Natural killer cell (primary cell): ENCODE measurements around the gene TMEM82. TPM values are rescaled to one million over a fixed set of nuclear protein-coding genes. Genes with fewer than 3 reads are reported as not detected.

Source experiments
- ATAC-seq, 3 donors: fragments of 150-1000 bp in 2 of 3; fragments of 200-7000 bp in 1 of 3; cut with Tn5 transposase; 1 replicate in 1 of 3; 2 replicates in 2 of 3; pipeline ENCODE4 v1.10.0; 2021; ENCODE audit warnings: mild to moderate bottlenecking in 2 of 3, moderate library complexity in 2 of 3
- DNase-seq, 2 donors: peaks; one replicate each; pipeline versions ENCODE4 v3.0.0 to v3.0.0-alpha.2; 2013 to 2021; ENCODE audit warnings: mixed read lengths in 1 of 2
- H3K27ac ChIP-seq: one replicate; pipeline ENCODE4 v1.5.1; 2013; ENCODE audit warnings: mild to moderate bottlenecking, low read length
- H3K27me3 ChIP-seq: one replicate; pipeline ENCODE4 v1.6.1; 2013; ENCODE audit warnings: low read length; ENCODE audit not compliant: control insufficient read depth, insufficient read depth
- H3K36me3 ChIP-seq: one replicate; pipeline ENCODE4 v1.6.1; 2013; ENCODE audit warnings: low read length; ENCODE audit not compliant: control insufficient read depth, insufficient read depth
- H3K4me1 ChIP-seq: one replicate; pipeline ENCODE4 v1.6.1; 2013; ENCODE audit warnings: low read length; ENCODE audit not compliant: control insufficient read depth, insufficient read depth
- H3K4me3 ChIP-seq: one replicate; pipeline ENCODE4 v1.5.1; 2013; ENCODE audit warnings: low read length
- H3K9me3 ChIP-seq: one replicate; pipeline ENCODE4 v1.6.1; 2013; ENCODE audit warnings: low read length; ENCODE audit not compliant: control insufficient read depth, insufficient read depth
- H3K27ac Mint-ChIP-seq, 2 donors: one replicate each; pipeline ENCODE4 v1.8.0; 2022; ENCODE audit warnings: mild to moderate bottlenecking in 2 of 2, mixed read lengths in 2 of 2, moderate library complexity in 1 of 2
- H3K27me3 Mint-ChIP-seq, 2 donors: one replicate each; pipeline ENCODE4 v1.8.0; 2022; ENCODE audit warnings: low read depth in 2 of 2, mixed read lengths in 2 of 2
- H3K36me3 Mint-ChIP-seq: one replicate; pipeline ENCODE4 v1.8.0; 2022; ENCODE audit warnings: mixed read lengths
- H3K4me1 Mint-ChIP-seq, 2 donors: one replicate each; pipeline ENCODE4 v1.8.0; 2022; ENCODE audit warnings: mixed read lengths in 2 of 2
- H3K4me3 Mint-ChIP-seq: one replicate; pipeline ENCODE4 v1.8.0; 2022; ENCODE audit warnings: mild to moderate bottlenecking, moderate library complexity, mixed read lengths
- H3K9me3 Mint-ChIP-seq, 2 donors: one replicate each; pipeline ENCODE4 v1.8.0; 2022; ENCODE audit warnings: mixed read lengths in 2 of 2
- CTCF ChIP-seq: fragments of 200-600 bp; IDR thresholded peaks from one replicate; pipeline ENCODE4 v1.8.0; 2022; ENCODE audit warnings: antibody characterized with exemption
- WGBS: methylation state at CpG from one replicate; pipeline ENCODE4 v1.1.7; 2013; ENCODE audit warnings: missing lambda C conversion rate; ENCODE audit not compliant: insufficient coverage; 5-methylcytosine and 5-hydroxymethylcytosine counted together
- intact Hi-C: fragments of 100-400 bp; cut with micrococcal nuclease; formaldehyde crosslinking; loops from one replicate; pipeline ENCODE4 v1.14.2; 2022
- total RNA-seq, 4 donors: library from RNA; stranded (reverse); fragments of 120-200 nt in 1 of 4; gene quantifications; one replicate each; pipeline versions ENCODE4 v1.2.3 to v1.2.4, GENCODE V29; 2013 to 2022

Gene TMEM82
- total RNA-seq, 3 donors from 2014 or later (not counting 1 experiment from before 2014, with no cell fraction given), result not detected

- DNase-seq (no peak), ATAC-seq (no peak)
- H3K9me3 Mint-ChIP-seq, result no peaks in the 10 kb centered on the region
- Histone ChIP-seq H3K4me1 (peaks cover 21% of the 10 kb centered on the region), H3K9me3 (no peaks in the 10 kb centered on the region), H3K27ac (no peak overlapping the region), H3K36me3 (no peaks in the 10 kb centered on the region), H3K4me3 (no peak overlapping the region), H3K27me3 (no peaks in the 10 kb centered on the region)
- no peak for TF ChIP-seq CTCF
- 96% methylated on average over 6 of the region's 6 CpGs for WGBS
- peaks cover 19 to 43% of the 10 kb centered on the region in 2 donors for H3K4me1 Mint-ChIP-seq
- H3K36me3 Mint-ChIP-seq, result no peaks in the 10 kb centered on the region
- peak overlapping the region in 1 of 2 donors; percentile 42 for H3K27ac Mint-ChIP-seq
- intact Hi-C loops, result no loop called here
- H3K4me3 Mint-ChIP-seq, result no peak overlapping the region
- H3K27me3 Mint-ChIP-seq, result no peaks in the 10 kb centered on the region
These were observed 41.8 kb upstream of the TMEM82 start for GRCh38 chr1:15700508-15700907.

GRCh38 chr1:15701784-15702183 is 40.5 kb upstream of the TMEM82 start:
- no peak overlapping the region for H3K27ac Mint-ChIP-seq
- H3K4me1 Mint-ChIP-seq, result peaks cover 18 to 41% of the 10 kb centered on the region in 2 donors
- no peak overlapping the region for H3K4me3 ChIP-seq

GRCh38 chr1:15702722-15703550 is 39.4 kb upstream of the TMEM82 start:
- no peak for TF ChIP-seq CTCF
- Mint-ChIP-seq H3K27ac (no peak overlapping the region), H3K36me3 (no peaks in the 10 kb centered on the region), H3K27me3 (no peaks in the 10 kb centered on the region), H3K4me1 (peaks cover 8 to 30% of the 10 kb centered on the region in 2 donors), H3K9me3 (no peaks in the 10 kb centered on the region), H3K4me3 (no peak overlapping the region)
- DNase-seq, result no peak
- H3K4me1 ChIP-seq, result peaks cover 4% of the 10 kb centered on the region
- no peak overlapping the region for H3K27ac ChIP-seq
- no peaks in the 10 kb centered on the region for H3K36me3 ChIP-seq
- intact Hi-C loops, result no loop called here
- no peak for ATAC-seq
- no peaks in the 10 kb centered on the region for H3K9me3 ChIP-seq
- H3K4me3 ChIP-seq, result no peak overlapping the region
- WGBS, result 93% methylated on average over 19 of the region's 19 CpGs
- no peaks in the 10 kb centered on the region for H3K27me3 ChIP-seq

More at GRCh38 chr1:15701784-15702183, 40.5 kb upstream of the TMEM82 start:
- Histone ChIP-seq H3K27ac (no peak overlapping the region), H3K36me3 (no peaks in the 10 kb centered on the region), H3K9me3 (no peaks in the 10 kb centered on the region), H3K4me1 (peaks cover 16% of the 10 kb centered on the region), H3K27me3 (no peaks in the 10 kb centered on the region)
- WGBS, result 91% methylated on average over 8 of the region's 8 CpGs
- TF ChIP-seq CTCF, result no peak
- H3K9me3 Mint-ChIP-seq, result no peaks in the 10 kb centered on the region
- intact Hi-C loops, result no loop called here
- DNase-seq (no peak), ATAC-seq (no peak)
- H3K4me3 Mint-ChIP-seq, result no peak overlapping the region
- H3K36me3 Mint-ChIP-seq, result no peaks in the 10 kb centered on the region
- H3K27me3 Mint-ChIP-seq, result no peaks in the 10 kb centered on the region
